ENCODE data around the gene PXDN.
"Not testable (repeated sequence)": the region's sequence is repeated elsewhere in the genome, so short reads cannot be mapped to it uniquely, and the experiment has no call there.

The PXDN gene

GRCh38 chr2:1766425-1766824 is 22.1 kb upstream of the PXDN start (continued):
- no peak for TF ChIP-seq ZNF626 (tag by site-specific recombination; IDR thresholded peaks at IDR 0.05)
- TF ChIP-seq PRDM4 (tag by site-specific recombination; IDR thresholded peaks at IDR 0.05) = no peak

GRCh38 chr2:1765201-1765600 is 20.9 kb upstream of the PXDN start:
- H3K4me3 ChIP-seq (ENCODE audit: low read depth, low read length); H3K4me1 ChIP-seq (ENCODE audit: control insufficient read depth, insufficient read depth, low read length); POLR2A ChIA-PET; H3K27ac ChIP-seq (ENCODE audit: extremely low read depth, low read depth, low read length); H3K9me3 ChIP-seq (ENCODE audit: control insufficient read depth, insufficient read depth, low read depth, low read length); H3K36me3 ChIP-seq (ENCODE audit: control insufficient read depth in 2 of 2, insufficient read depth in 1 of 2, low read length in 2 of 2): not testable (repeated sequence)
- CTCF ChIA-PET = interaction anchor here (0.6 kb wide), 1 partner anchor 132 kb away, joined by 4 read pairs; no protein-coding TSS in a partner anchor

- ChIA-PET POLR2A (no interaction called here), CTCF (interaction anchor here (3.0 kb wide), 1 partner anchor 10 kb away, joined by 13 read pairs; no protein-coding TSS in a partner anchor)
- Histone ChIP-seq H3K9me3 (ENCODE audit: control insufficient read depth, insufficient read depth, low read depth, low read length) (no peaks in the 10 kb centered on the region), H3K36me3 (ENCODE audit: control insufficient read depth in 2 of 2, insufficient read depth in 1 of 2, low read length in 2 of 2) (no peaks in the 10 kb centered on the region), H3K4me1 (ENCODE audit: control insufficient read depth, insufficient read depth, low read length) (no peaks in the 10 kb centered on the region), H3K4me3 (ENCODE audit: low read depth, low read length) (no peak overlapping the region), H3K27ac (ENCODE audit: extremely low read depth, low read depth, low read length) (no peak overlapping the region)
- TF ChIP-seq KLF17 (tag by site-specific recombination; IDR thresholded peaks at IDR 0.05) (no peak), PRDM10 (tag by site-specific recombination; IDR thresholded peaks at IDR 0.05) (no peak), ZNF423 (tag by site-specific recombination; IDR thresholded peaks at IDR 0.05) (no peak), ZNF23 (tag by site-specific recombination; IDR thresholded peaks at IDR 0.05; ENCODE audit: borderline replicate concordance) (no peak), HOXC10 (CRISPR knock-in tag; IDR thresholded peaks at IDR 0.05) (no peak), SP2 (tag by site-specific recombination; IDR thresholded peaks at IDR 0.05) (no peak), ZNF155 (tag by site-specific recombination; IDR thresholded peaks at IDR 0.05) (no peak), ZNF610 (tag by site-specific recombination; IDR thresholded peaks at IDR 0.05; ENCODE audit: borderline replicate concordance) (no peak), ZNF837 (tag by site-specific recombination; IDR thresholded peaks at IDR 0.05) (no peak), ZBTB8A (tag by site-specific recombination; IDR thresholded peaks at IDR 0.05) (no peak), ZNF510 (tag by site-specific recombination; IDR thresholded peaks at IDR 0.05; ENCODE audit: insufficient replicate concordance) (no peak), REST (tag by site-specific recombination; IDR thresholded peaks at IDR 0.05) (no peak), ZNF350 (tag by site-specific recombination; IDR thresholded peaks at IDR 0.05) (no peak)
Observed at GRCh38 chr2:1759611-1759930, 15.3 kb upstream of the PXDN start.

All from HEK293 (cell line).